ENCODE measurements around the gene GALNT14.

Gene GALNT14

GRCh38 chr2:31083234-31083993 is 54.8 kb downstream of the GALNT14 start:
- Histone ChIP-seq H3K23ac (ENCODE audit: low read length in 2 of 2) (no peak overlapping the region), H4K91ac (ENCODE audit: low read length) (no peak overlapping the region), H3K14ac (ENCODE audit: low read length in 2 of 2) (no peak overlapping the region), H3K79me1 (replicated peaks; ENCODE audit: low read length, poor library complexity, severe bottlenecking) (peaks cover 19% of the 10 kb centered on the region), H3K27me3 (ENCODE audit: control insufficient read depth in 1 of 2, insufficient read depth in 1 of 2, low read length in 2 of 2) (peaks cover 0 to 10% of the 10 kb centered on the region in 2 experiments), H3K4me3 (ENCODE audit: insufficient read depth in 1 of 2, low read depth in 1 of 2, low read length in 2 of 2) (no peak overlapping the region), H3K9me3 (ENCODE audit: control insufficient read depth, low read length) (peaks cover 4% of the 10 kb centered on the region), H3K4me2 (ENCODE audit: low read length, poor library complexity, severe bottlenecking) (no peak overlapping the region), H2BK15ac (ENCODE audit: low read depth, poor library complexity, severe bottlenecking) (no peak overlapping the region), H3K27ac (ENCODE audit: low read length, poor library complexity, severe bottlenecking) (peak overlapping the region; percentile 93), H4K8ac (ENCODE audit: low read length) (no peak overlapping the region), H2AFZ (ENCODE audit: low read depth, low read length) (no peak overlapping the region), H2BK5ac (ENCODE audit: low read depth, low read length, poor library complexity, severe bottlenecking) (peak overlapping the region; percentile 74), H3K36me3 (ENCODE audit: control insufficient read depth in 1 of 2, insufficient read depth in 2 of 2, low read depth in 1 of 2, low read length in 2 of 2) (no peaks in the 10 kb centered on the region), H3K18ac (ENCODE audit: low read depth in 1 of 2, low read length in 2 of 2) (no peak overlapping the region), H2BK120ac (ENCODE audit: low read depth, low read length) (no peak overlapping the region), H2AK5ac (ENCODE audit: low read length, severe bottlenecking) (peak overlapping the region; percentile 42), H3K9ac (ENCODE audit: low read length) (no peak overlapping the region), H3K4ac (ENCODE audit: low read depth in 1 of 2, low read length in 2 of 2) (no peak overlapping the region), H3K4me1 (ENCODE audit: control insufficient read depth, insufficient read depth, low read depth, low read length) (peaks cover 44% of the 10 kb centered on the region), H2BK12ac (ENCODE audit: low read length in 2 of 2) (no peak overlapping the region)
- WGBS: 76% methylated on average over 12 of the region's 13 CpGs
- no peak for DNase-seq

- Histone ChIP-seq H2BK120ac (ENCODE audit: low read depth, low read length) (no peak overlapping the region), H2BK12ac (ENCODE audit: low read length in 2 of 2) (no peak overlapping the region), H3K27me3 (ENCODE audit: control insufficient read depth in 1 of 2, insufficient read depth in 1 of 2, low read length in 2 of 2) (peaks cover 0 to 10% of the 10 kb centered on the region in 2 experiments), H3K14ac (ENCODE audit: low read length in 2 of 2) (no peak overlapping the region), H3K4me3 (ENCODE audit: insufficient read depth in 1 of 2, low read depth in 1 of 2, low read length in 2 of 2) (no peak overlapping the region), H3K4ac (ENCODE audit: low read depth in 1 of 2, low read length in 2 of 2) (no peak overlapping the region), H3K18ac (ENCODE audit: low read depth in 1 of 2, low read length in 2 of 2) (no peak overlapping the region), H4K91ac (ENCODE audit: low read length) (no peak overlapping the region), H3K23ac (ENCODE audit: low read length in 2 of 2) (no peak overlapping the region), H3K9ac (ENCODE audit: low read length) (no peak overlapping the region), H4K8ac (ENCODE audit: low read length) (no peak overlapping the region), H2AK5ac (ENCODE audit: low read length, severe bottlenecking) (peak overlapping the region; percentile 53), H2BK15ac (ENCODE audit: low read depth, poor library complexity, severe bottlenecking) (no peak overlapping the region), H3K27ac (ENCODE audit: low read length, poor library complexity, severe bottlenecking) (peak overlapping the region; percentile 93), H3K79me1 (replicated peaks; ENCODE audit: low read length, poor library complexity, severe bottlenecking) (peaks cover 17% of the 10 kb centered on the region), H3K9me3 (ENCODE audit: control insufficient read depth, low read length) (no peaks in the 10 kb centered on the region), H3K36me3 (ENCODE audit: control insufficient read depth in 1 of 2, insufficient read depth in 2 of 2, low read depth in 1 of 2, low read length in 2 of 2) (no peaks in the 10 kb centered on the region), H2AFZ (ENCODE audit: low read depth, low read length) (no peak overlapping the region), H2BK5ac (ENCODE audit: low read depth, low read length, poor library complexity, severe bottlenecking) (no peak overlapping the region), H3K4me2 (ENCODE audit: low read length, poor library complexity, severe bottlenecking) (no peak overlapping the region), H3K4me1 (ENCODE audit: control insufficient read depth, insufficient read depth, low read depth, low read length) (peaks cover 42% of the 10 kb centered on the region)
- WGBS: 83% methylated on average over 2 of the region's 2 CpGs
- no peak for DNase-seq
These were observed 56.2 kb downstream of the GALNT14 start for GRCh38 chr2:31082002-31082401.

GRCh38 chr2:31081492-31081891 is 56.7 kb downstream of the GALNT14 start:
- Histone ChIP-seq H3K4me2 (ENCODE audit: low read length, poor library complexity, severe bottlenecking) (no peak overlapping the region), H2BK120ac (ENCODE audit: low read depth, low read length) (no peak overlapping the region), H2BK15ac (ENCODE audit: low read depth, poor library complexity, severe bottlenecking) (no peak overlapping the region), H3K9me3 (ENCODE audit: control insufficient read depth, low read length) (no peaks in the 10 kb centered on the region), H2BK5ac (ENCODE audit: low read depth, low read length, poor library complexity, severe bottlenecking) (no peak overlapping the region), H2AFZ (ENCODE audit: low read depth, low read length) (no peak overlapping the region), H3K27ac (ENCODE audit: low read length, poor library complexity, severe bottlenecking) (peak overlapping the region; percentile 93), H3K36me3 (ENCODE audit: control insufficient read depth in 1 of 2, insufficient read depth in 2 of 2, low read depth in 1 of 2, low read length in 2 of 2) (no peaks in the 10 kb centered on the region), H4K8ac (ENCODE audit: low read length) (no peak overlapping the region), H3K23ac (ENCODE audit: low read length in 2 of 2) (no peak overlapping the region), H2BK12ac (ENCODE audit: low read length in 2 of 2) (no peak overlapping the region), H3K27me3 (ENCODE audit: control insufficient read depth in 1 of 2, insufficient read depth in 1 of 2, low read length in 2 of 2) (peaks cover 0 to 10% of the 10 kb centered on the region in 2 experiments), H3K14ac (ENCODE audit: low read length in 2 of 2) (no peak overlapping the region), H3K9ac (ENCODE audit: low read length) (no peak overlapping the region), H3K79me1 (replicated peaks; ENCODE audit: low read length, poor library complexity, severe bottlenecking) (peaks cover 16% of the 10 kb centered on the region), H3K4me1 (ENCODE audit: control insufficient read depth, insufficient read depth, low read depth, low read length) (peaks cover 41% of the 10 kb centered on the region), H3K4me3 (ENCODE audit: insufficient read depth in 1 of 2, low read depth in 1 of 2, low read length in 2 of 2) (no peak overlapping the region), H4K91ac (ENCODE audit: low read length) (no peak overlapping the region), H3K4ac (ENCODE audit: low read depth in 1 of 2, low read length in 2 of 2) (no peak overlapping the region), H2AK5ac (ENCODE audit: low read length, severe bottlenecking) (no peak overlapping the region), H3K18ac (ENCODE audit: low read depth in 1 of 2, low read length in 2 of 2) (no peak overlapping the region)
- no peak for DNase-seq
- whole genome bisulfite sequencing: no CpG with 5 or more reads among the region's 2 CpGs

- peaks cover 0 to 10% of the 10 kb centered on the region in 2 experiments for H3K27me3 ChIP-seq (ENCODE audit: control insufficient read depth in 1 of 2, insufficient read depth in 1 of 2, low read length in 2 of 2)
- no peak overlapping the region for H2AK5ac ChIP-seq (ENCODE audit: low read length, severe bottlenecking)
- H3K18ac ChIP-seq (ENCODE audit: low read depth in 1 of 2, low read length in 2 of 2): no peak overlapping the region
- no peak overlapping the region for H2BK15ac ChIP-seq (ENCODE audit: low read depth, poor library complexity, severe bottlenecking)
- no peak overlapping the region for H2AFZ ChIP-seq (ENCODE audit: low read depth, low read length)
- peak overlapping the region; percentile 57 for H3K27ac ChIP-seq (ENCODE audit: low read length, poor library complexity, severe bottlenecking)
- DNase-seq: no peak
- H3K9me3 ChIP-seq (ENCODE audit: control insufficient read depth, low read length): no peaks in the 10 kb centered on the region
- no peak overlapping the region for H2BK120ac ChIP-seq (ENCODE audit: low read depth, low read length)
- no peak overlapping the region for H3K9ac ChIP-seq (ENCODE audit: low read length)
- H2BK12ac ChIP-seq (ENCODE audit: low read length in 2 of 2): no peak overlapping the region
- no peak overlapping the region for H3K14ac ChIP-seq (ENCODE audit: low read length in 2 of 2)
- no peak overlapping the region for H2BK5ac ChIP-seq (ENCODE audit: low read depth, low read length, poor library complexity, severe bottlenecking)
- no peak overlapping the region for H3K4me3 ChIP-seq (ENCODE audit: insufficient read depth in 1 of 2, low read depth in 1 of 2, low read length in 2 of 2)
- no peak overlapping the region for H3K4me2 ChIP-seq (ENCODE audit: low read length, poor library complexity, severe bottlenecking)
- H4K8ac ChIP-seq (ENCODE audit: low read length): no peak overlapping the region
- H3K36me3 ChIP-seq (ENCODE audit: control insufficient read depth in 1 of 2, insufficient read depth in 2 of 2, low read depth in 1 of 2, low read length in 2 of 2): no peaks in the 10 kb centered on the region
- 35% methylated on average over 1 of the region's 1 CpG for WGBS
- no peak overlapping the region for H3K4ac ChIP-seq (ENCODE audit: low read depth in 1 of 2, low read length in 2 of 2)
- peaks cover 41% of the 10 kb centered on the region for H3K4me1 ChIP-seq (ENCODE audit: control insufficient read depth, insufficient read depth, low read depth, low read length)
- H4K91ac ChIP-seq (ENCODE audit: low read length): no peak overlapping the region
- no peak overlapping the region for H3K23ac ChIP-seq (ENCODE audit: low read length in 2 of 2)
- peaks cover 19% of the 10 kb centered on the region for H3K79me1 ChIP-seq (replicated peaks; ENCODE audit: low read length, poor library complexity, severe bottlenecking)
These were observed 57.9 kb downstream of the GALNT14 start for GRCh38 chr2:31080361-31080760.

Measured in mesenchymal stem cell (in vitro differentiated cells and primary cell).